Measurements from ENCODE around the gene DIABLO. TPM values are rescaled to one million over a fixed set of nuclear protein-coding genes. Genes with fewer than 3 reads are reported as not detected.
A peak's percentile ranks its signal among the peaks of the same experiment; 100 is the strongest.
"Not testable (repeated sequence)": the region's sequence is repeated elsewhere in the genome, so short reads cannot be mapped to it uniquely, and the experiment has no call there.

The DIABLO gene
- 30.5 TPM for total RNA-seq

DNA sequence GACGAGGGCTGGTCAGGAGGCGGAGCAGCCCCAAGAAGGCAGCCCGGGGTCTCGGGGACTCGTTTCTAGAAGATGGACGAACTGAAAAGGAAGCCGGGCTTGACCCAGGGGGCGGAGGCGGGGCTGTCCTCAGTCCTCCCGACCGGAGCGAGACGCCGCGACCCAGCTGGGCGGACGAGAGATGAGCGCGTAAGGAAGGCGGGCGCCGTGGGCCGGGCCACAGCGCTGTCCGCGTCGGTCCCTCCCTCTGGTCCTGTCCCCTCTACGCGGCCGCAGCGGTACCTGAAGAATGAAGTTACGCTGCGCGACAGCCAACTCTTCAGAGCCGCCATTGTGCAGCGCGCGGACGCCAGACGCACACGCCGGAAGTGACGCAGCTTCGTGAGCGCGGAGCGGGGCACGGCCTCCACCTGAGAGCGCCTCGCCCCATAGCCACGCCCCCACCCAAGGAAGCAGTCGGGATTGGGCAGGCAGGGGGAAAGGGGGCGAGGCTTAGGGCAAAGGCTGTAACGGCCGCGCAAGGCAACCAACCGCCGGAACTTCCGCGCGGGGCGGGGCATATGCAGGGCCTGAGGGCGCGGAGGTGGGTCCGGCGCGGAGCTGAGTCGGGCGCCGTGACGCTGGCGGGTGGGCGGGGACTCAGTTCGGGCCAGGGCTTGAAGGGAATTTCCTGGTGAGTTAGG lies at the start of gene DIABLO:
DIABLO (minus strand) TSS at position 370 of the 683 bp plus-strand sequence; CDS start at position 332, 38 bp downstream.
- ATAC-seq: peak; percentile 98

GRCh38 chr12:122275459-122275858 lies 49.6 kb upstream of the DIABLO start:
- no peak for ATAC-seq

- ATAC-seq: peak; percentile 93
Observed at GRCh38 chr12:122266230-122266901, 40.5 kb upstream of the DIABLO start, which contains the start of gene VPS33A. Gene VPS33A (minus strand): TSS chr12:122266494. CDS start chr12:122266408, 86 bp downstream.

- ATAC-seq: peak; percentile 77
Observed at GRCh38 chr12:122265886-122266229, 40.0 kb upstream of the DIABLO start.

- no peak for ATAC-seq
Observed at GRCh38 chr12:122265476-122265875, 39.6 kb upstream of the DIABLO start.

GRCh38 chr12:122260735-122261134 lies 34.9 kb upstream of the DIABLO start:
- not testable (repeated sequence) for ATAC-seq

DNA sequence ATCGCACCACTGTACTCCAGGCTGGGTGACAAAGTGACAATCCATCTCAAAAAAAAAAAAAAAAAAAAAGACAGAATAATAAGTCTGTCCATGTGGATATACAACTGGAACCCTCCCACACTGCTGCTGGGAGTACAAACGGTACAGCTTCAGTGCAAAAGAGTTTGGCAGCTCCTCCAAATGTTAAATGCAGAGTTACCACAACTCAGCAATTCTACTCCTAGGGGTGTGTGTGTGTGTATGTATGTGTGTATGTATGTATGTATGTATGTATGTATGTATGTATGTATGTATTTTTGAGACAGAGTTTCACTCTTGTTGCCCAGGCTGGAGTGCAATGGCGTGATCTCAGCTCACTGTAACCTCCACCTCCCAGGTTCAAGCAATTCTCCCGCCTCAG lies 33.1 kb upstream of the DIABLO start:
- not testable (repeated sequence) for ATAC-seq

DNA sequence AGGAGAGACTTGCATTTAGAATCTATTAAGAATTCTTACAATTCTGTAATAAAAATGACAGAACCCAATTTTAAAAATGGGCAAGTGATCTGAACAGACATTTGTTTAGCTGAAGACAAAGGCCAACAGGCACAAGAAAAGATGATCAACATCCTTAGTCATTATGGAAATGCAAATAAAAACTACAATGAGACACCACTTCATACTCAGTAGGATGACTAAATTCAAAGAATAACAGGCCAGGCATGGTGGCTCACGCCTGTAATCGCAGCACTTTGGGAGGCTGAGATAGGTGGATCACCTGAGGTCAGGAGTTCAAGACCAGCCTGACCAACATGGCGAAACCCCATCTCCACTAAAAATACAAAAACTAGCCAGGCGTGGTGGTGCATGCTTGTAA lies 32.6 kb upstream of the DIABLO start:
- not testable (repeated sequence) for ATAC-seq

- ATAC-seq: no peak
Observed at GRCh38 chr12:122250536-122250935, 24.7 kb upstream of the DIABLO start.

DNA sequence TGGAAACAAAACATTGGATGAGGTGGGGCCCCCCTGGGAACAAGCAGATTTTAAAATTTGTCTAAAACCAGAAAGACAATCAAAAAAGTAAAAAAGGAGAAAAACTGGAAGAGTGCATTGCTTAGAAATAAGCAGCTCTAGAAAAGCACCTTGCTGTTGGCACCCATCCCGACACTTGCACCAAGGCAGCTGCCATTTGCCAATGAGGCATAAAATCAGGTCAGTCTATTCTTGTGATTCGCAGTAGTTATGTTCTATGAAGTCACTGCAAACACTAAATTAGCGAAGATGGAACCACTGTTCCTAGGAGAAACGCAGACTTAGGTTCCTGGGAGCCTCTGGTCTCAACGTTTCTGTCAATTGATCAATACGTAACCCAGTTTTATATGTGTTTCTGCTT lies 24.2 kb upstream of the DIABLO start:
- no peak for ATAC-seq

DNA sequence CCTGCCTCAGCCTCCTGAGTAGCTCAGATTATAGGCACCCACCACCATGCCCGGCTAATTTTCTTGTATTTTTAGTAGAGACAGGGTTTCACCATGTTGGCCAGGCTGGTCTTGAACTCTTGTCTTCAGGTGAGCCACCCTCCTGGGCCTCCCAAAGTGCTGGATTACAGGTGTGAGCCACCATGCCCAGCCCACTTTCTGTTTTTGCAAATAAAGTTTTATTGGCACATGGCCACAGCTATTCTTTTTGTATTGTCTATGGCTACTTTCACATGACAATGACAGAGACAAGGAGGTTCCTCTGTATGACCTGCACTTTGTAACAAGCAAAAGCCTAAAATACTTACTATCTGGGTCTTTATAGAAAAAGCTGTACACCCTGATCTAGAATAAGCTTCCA lies 19.7 kb upstream of the DIABLO start:
- no peak for ATAC-seq

- no peak for ATAC-seq
Observed at GRCh38 chr12:122244565-122245371, 18.9 kb upstream of the DIABLO start.

DNA sequence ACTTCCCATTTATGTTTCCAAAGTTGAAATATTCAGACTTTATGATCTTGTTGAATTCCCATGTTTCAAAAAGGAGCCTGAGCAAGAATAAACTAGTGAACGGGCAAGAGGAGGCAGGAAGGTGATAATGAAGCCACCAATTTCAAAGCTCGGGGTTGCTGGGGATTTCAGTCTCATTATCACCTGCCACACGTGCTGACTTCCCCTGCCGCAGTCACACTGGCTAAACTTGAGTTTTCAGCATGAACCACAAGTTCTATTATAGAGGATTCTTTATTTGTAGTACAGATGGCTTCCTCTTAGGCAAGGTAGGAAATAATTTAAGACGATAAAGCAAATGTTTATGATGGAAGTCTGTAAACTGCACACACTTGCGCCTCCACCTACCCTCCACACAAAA lies 18.1 kb upstream of the DIABLO start:
- ATAC-seq: no peak

GRCh38 chr12:122238861-122239260 lies 13.0 kb upstream of the DIABLO start:
- ATAC-seq: no peak

DNA sequence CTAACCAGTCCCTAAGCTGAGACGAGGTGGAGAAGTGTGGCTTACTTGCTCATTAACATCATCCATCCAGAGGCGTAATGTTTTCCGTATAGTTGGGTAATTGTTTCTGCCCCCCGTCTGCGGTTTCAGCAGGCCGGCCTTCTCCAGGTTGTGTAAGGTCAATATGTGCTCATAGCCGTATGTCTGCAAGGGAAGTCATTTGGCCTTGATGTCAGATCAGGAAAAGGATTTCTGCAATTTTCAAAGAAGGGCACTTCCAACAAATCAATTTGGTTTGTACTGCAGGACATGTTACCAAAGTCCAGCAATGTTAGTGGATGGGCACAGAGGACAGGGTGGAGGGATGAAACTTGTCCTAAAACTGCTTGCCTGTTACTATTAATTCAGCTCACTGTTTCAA lies 9.9 kb upstream of the DIABLO start:
- no peak for ATAC-seq

- no peak for ATAC-seq
Observed at GRCh38 chr12:122232691-122233090, 6.8 kb upstream of the DIABLO start.

GRCh38 chr12:122230798-122231197 lies 4.9 kb upstream of the DIABLO start:
- ATAC-seq: no peak

- ATAC-seq: no peak
Observed at GRCh38 chr12:122228092-122228491, 2.2 kb upstream of the DIABLO start.

- ATAC-seq: no peak
Observed at GRCh38 chr12:122227341-122227740, 1.5 kb upstream of the DIABLO start.

GRCh38 chr12:122226366-122227125 lies 694 bp upstream of the DIABLO start:
- ATAC-seq: no peak

DNA sequence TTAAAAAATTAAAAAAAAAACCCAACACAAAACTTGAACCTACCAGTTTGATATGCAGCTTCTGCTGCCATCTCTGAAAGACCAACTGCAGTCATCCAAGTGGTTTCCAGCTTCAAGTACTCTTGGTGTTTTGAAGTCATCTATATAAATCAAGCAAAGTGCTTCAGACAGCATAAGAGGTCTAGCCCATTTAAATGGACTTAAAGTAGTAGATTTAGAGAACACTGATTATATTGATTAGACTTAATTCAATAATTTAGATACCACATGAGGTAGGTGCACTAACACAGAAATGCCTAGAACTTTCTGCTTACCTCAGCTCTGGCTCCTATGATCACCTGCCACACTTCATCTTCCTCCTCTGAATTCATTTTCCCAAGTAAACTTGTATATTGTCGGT lies 9.4 kb downstream of the DIABLO start:
- no peak for ATAC-seq

DNA sequence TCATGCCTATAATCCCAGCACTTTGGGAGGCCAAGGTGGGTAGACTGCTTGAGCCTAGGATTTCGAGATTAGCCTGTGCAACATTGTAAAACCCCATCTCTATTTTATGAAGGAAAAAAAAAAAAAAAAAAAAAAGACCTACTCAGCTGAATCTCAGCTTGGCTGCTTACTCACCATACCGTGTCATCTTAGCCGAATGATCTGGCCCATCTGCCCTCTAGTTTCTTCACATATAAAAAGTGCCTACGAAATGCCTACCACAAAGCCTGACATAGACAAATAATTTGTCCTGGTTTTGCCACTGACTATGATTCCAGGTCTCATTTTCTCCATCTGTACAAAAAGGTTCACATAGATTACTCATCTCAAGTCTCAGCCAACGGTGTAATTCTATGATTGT lies 10.1 kb downstream of the DIABLO start:
- ATAC-seq: no peak
